Common myeloid progenitor, CD34-positive (primary cell): Measurements from ENCODE around the gene RAB11FIP2.

Experiments used
- CTCF ChIA-PET: fragments of 350-600 bp; sonication (Branson Sonifier 250); formaldehyde crosslinking; loops from one replicate; lab custom pipeline; 2021; ENCODE audit warnings: antibody characterized with exemption; lab: Charles Lee
- POLR2A ChIA-PET: fragments of 350-600 bp; sonication (Branson Sonifier 250); formaldehyde crosslinking; loops from one replicate; lab custom pipeline; 2021; ENCODE audit warnings: antibody characterized with exemption; lab: Charles Lee
- DNase-seq, 3 donors: peaks; one replicate each; pipeline versions ENCODE4 v3.0.0 to v3.0.0-alpha.2; 2013
- H3K27ac ChIP-seq, 2 experiments: 1 replicate in 1 of 2; 2 replicates in 1 of 2; pipeline ENCODE4 v1.7.0; 2013; ENCODE audit warnings: inconsistent platforms in 2 of 2, low read length in 2 of 2, mild to moderate bottlenecking in 2 of 2, low read depth in 1 of 2, moderate library complexity in 1 of 2; ENCODE audit not compliant: severe bottlenecking in 2 of 2, insufficient read depth in 1 of 2, poor library complexity in 1 of 2
- H3K27me3 ChIP-seq, 5 experiments: replicated peaks in 2 of 5; 1 replicate in 3 of 5; 2 replicates in 2 of 5; pipeline versions ENCODE4 v1.6.1 to v1.7.0; 2013; ENCODE audit warnings: low read length in 4 of 5, mild to moderate bottlenecking in 2 of 5, moderate library complexity in 2 of 5, inconsistent platforms in 1 of 5; ENCODE audit not compliant: insufficient read depth in 5 of 5, control insufficient read depth in 4 of 5
- H3K36me3 ChIP-seq, 4 experiments: 1 replicate in 2 of 4; 2 replicates in 2 of 4; pipeline versions ENCODE4 v1.6.1 to v1.7.0; 2013; ENCODE audit warnings: low read length in 3 of 4, control low read depth in 1 of 4, mild to moderate bottlenecking in 1 of 4; ENCODE audit not compliant: control insufficient read depth in 4 of 4, insufficient read depth in 4 of 4
- H3K4me1 ChIP-seq, 4 experiments: 1 replicate in 3 of 4; 2 replicates in 1 of 4; pipeline versions ENCODE4 v1.6.1 to v1.7.1; 2013; ENCODE audit warnings: low read length in 3 of 4, mild to moderate bottlenecking in 3 of 4, control low read depth in 1 of 4, inconsistent platforms in 1 of 4, moderate library complexity in 1 of 4; ENCODE audit not compliant: control insufficient read depth in 4 of 4, insufficient read depth in 4 of 4; ENCODE audit errors: control extremely low read depth in 1 of 4
- H3K4me3 ChIP-seq, 7 experiments: 1 replicate in 4 of 7; 2 replicates in 3 of 7; pipeline versions ENCODE4 v1.5.1 to v1.7.0; 2013; ENCODE audit warnings: mild to moderate bottlenecking in 7 of 7, low read length in 6 of 7, moderate library complexity in 6 of 7, inconsistent platforms in 2 of 7, low read depth in 2 of 7, control low read depth in 1 of 7; ENCODE audit not compliant: insufficient read depth in 4 of 7, control insufficient read depth in 1 of 7; ENCODE audit errors: extremely low read depth in 1 of 7
- H3K9me3 ChIP-seq, 5 experiments: 1 replicate in 4 of 5; 2 replicates in 1 of 5; pipeline versions ENCODE4 v1.6.1 to v1.7.1; 2013; ENCODE audit warnings: low read length in 4 of 5, mild to moderate bottlenecking in 2 of 5, inconsistent platforms in 1 of 5, low read depth in 1 of 5, moderate library complexity in 1 of 5; ENCODE audit not compliant: control insufficient read depth in 4 of 5, insufficient read depth in 2 of 5; ENCODE audit errors: control extremely low read depth in 1 of 5
- WGBS: methylation state at CpG from one replicate; pipeline ENCODE4 v1.1.5; 2013; ENCODE audit not compliant: insufficient coverage; 5-methylcytosine and 5-hydroxymethylcytosine counted together

RAB11FIP2 gene

GRCh38 chr10:117988814-117989213 is 57.9 kb downstream of the RAB11FIP2 start:
- Histone ChIP-seq H3K36me3 (no peaks in the 10 kb centered on the region), H3K27me3 (peaks cover 0 to 2% (median 0%) of the 10 kb centered on the region in 5 experiments), H3K27ac (no peak overlapping the region), H3K9me3 (peaks cover 0 to 4% (median 0%) of the 10 kb centered on the region in 5 experiments), H3K4me3 (no peak overlapping the region), H3K4me1 (no peaks in the 10 kb centered on the region)
- ChIA-PET POLR2A (no interaction called here), CTCF (no interaction called here)
- WGBS = 100% methylated on average over 1 of the region's 3 CpGs
- no peak for DNase-seq

- DNase-seq = no peak
- ChIA-PET CTCF (no interaction called here), POLR2A (no interaction called here)
- Histone ChIP-seq H3K27ac (no peak overlapping the region), H3K9me3 (peaks cover 0 to 4% (median 0%) of the 10 kb centered on the region in 5 experiments), H3K4me3 (no peak overlapping the region), H3K36me3 (no peaks in the 10 kb centered on the region), H3K27me3 (peaks cover 0 to 5% (median 0%) of the 10 kb centered on the region in 5 experiments), H3K4me1 (no peaks in the 10 kb centered on the region)
Observed at GRCh38 chr10:117987244-117987909, 59.4 kb downstream of the RAB11FIP2 start.

GRCh38 chr10:117983961-117984360 is 62.8 kb downstream of the RAB11FIP2 start:
- H3K36me3 ChIP-seq = no peaks in the 10 kb centered on the region
- no peak overlapping the region for H3K27ac ChIP-seq
- no peak overlapping the region for H3K4me3 ChIP-seq
- WGBS = 86% methylated on average over 1 of the region's 2 CpGs
- peaks cover 0 to 6% (median 0%) of the 10 kb centered on the region in 5 experiments for H3K27me3 ChIP-seq
- no peaks in the 10 kb centered on the region for H3K4me1 ChIP-seq
- ChIA-PET POLR2A (no interaction called here), CTCF (no interaction called here)
- H3K9me3 ChIP-seq = peaks cover 0 to 4% (median 0%) of the 10 kb centered on the region in 5 experiments
- DNase-seq = no peak

GRCh38 chr10:117980755-117981702 is 65.7 kb downstream of the RAB11FIP2 start:
- no peak for DNase-seq
- WGBS = 100% methylated on average over 4 of the region's 4 CpGs
- H3K27me3 ChIP-seq = peaks cover 0 to 4% (median 0%) of the 10 kb centered on the region in 5 experiments
- ChIA-PET CTCF (no interaction called here), POLR2A (no interaction called here)
- H3K36me3 ChIP-seq = no peaks in the 10 kb centered on the region
- H3K4me3 ChIP-seq = no peak overlapping the region
- peaks cover 0 to 2% (median 0%) of the 10 kb centered on the region in 5 experiments for H3K9me3 ChIP-seq
- no peak overlapping the region for H3K27ac ChIP-seq
- no peaks in the 10 kb centered on the region for H3K4me1 ChIP-seq

GRCh38 chr10:117980216-117980615 is 66.5 kb downstream of the RAB11FIP2 start:
- POLR2A ChIA-PET = no interaction called here
- CTCF ChIA-PET = no interaction called here
- H3K27ac ChIP-seq = no peak overlapping the region

GRCh38 chr10:117972168-117972837 is 74.4 kb downstream of the RAB11FIP2 start:
- WGBS = 89% methylated on average over 3 of the region's 5 CpGs
- ChIA-PET POLR2A (no interaction called here), CTCF (no interaction called here)
- no peaks in the 10 kb centered on the region for H3K36me3 ChIP-seq
- peaks cover 0 to 7% (median 3%) of the 10 kb centered on the region in 5 experiments for H3K27me3 ChIP-seq
- no peaks in the 10 kb centered on the region for H3K4me1 ChIP-seq
- peaks cover 0 to 3% (median 0%) of the 10 kb centered on the region in 5 experiments for H3K9me3 ChIP-seq
- H3K4me3 ChIP-seq = no peak overlapping the region
- DNase-seq = no peak
- H3K27ac ChIP-seq = no peak overlapping the region

More at GRCh38 chr10:117980216-117980615, 66.5 kb downstream of the RAB11FIP2 start:
- no peaks in the 10 kb centered on the region for H3K4me1 ChIP-seq
- H3K27me3 ChIP-seq = peaks cover 0 to 4% (median 0%) of the 10 kb centered on the region in 5 experiments
- H3K36me3 ChIP-seq = no peaks in the 10 kb centered on the region
- no peak overlapping the region for H3K4me3 ChIP-seq
- 100% methylated on average over 2 of the region's 2 CpGs for WGBS
- DNase-seq = no peak
- H3K9me3 ChIP-seq = peaks cover 0 to 2% (median 0%) of the 10 kb centered on the region in 5 experiments
